ENCODE data around the gene SSUH2. TPM values are rescaled to one million over a fixed set of nuclear protein-coding genes. Genes with fewer than 3 reads are reported as not detected.
"Not testable (repeated sequence)": the region's sequence is repeated elsewhere in the genome, so short reads cannot be mapped to it uniquely, and the experiment has no call there.

SSUH2 gene
- total RNA-seq, 2 donors from 2014 or later = 5.3 to 7.9 TPM

- TF ChIP-seq, protein P1, sequence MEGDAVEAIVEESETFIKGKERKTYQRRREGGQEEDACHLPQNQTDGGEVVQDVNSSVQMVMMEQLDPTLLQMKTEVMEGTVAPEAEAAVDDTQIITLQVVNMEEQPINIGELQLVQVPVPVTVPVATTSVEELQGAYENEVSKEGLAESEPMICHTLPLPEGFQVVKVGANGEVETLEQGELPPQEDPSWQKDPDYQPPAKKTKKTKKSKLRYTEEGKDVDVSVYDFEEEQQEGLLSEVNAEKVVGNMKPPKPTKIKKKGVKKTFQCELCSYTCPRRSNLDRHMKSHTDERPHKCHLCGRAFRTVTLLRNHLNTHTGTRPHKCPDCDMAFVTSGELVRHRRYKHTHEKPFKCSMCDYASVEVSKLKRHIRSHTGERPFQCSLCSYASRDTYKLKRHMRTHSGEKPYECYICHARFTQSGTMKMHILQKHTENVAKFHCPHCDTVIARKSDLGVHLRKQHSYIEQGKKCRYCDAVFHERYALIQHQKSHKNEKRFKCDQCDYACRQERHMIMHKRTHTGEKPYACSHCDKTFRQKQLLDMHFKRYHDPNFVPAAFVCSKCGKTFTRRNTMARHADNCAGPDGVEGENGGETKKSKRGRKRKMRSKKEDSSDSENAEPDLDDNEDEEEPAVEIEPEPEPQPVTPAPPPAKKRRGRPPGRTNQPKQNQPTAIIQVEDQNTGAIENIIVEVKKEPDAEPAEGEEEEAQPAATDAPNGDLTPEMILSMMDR (conservative IDR thresholded peaks at IDR 0.05) = no peak
- Mint-ChIP-seq H3K4me3 (no peak overlapping the region), H3K27me3 (ENCODE audit: insufficient read depth) (peaks cover 4% of the 10 kb centered on the region), H3K9me3 (peaks cover 11% of the 10 kb centered on the region), H3K27ac (no peak overlapping the region), H3K4me1 (peaks cover 37% of the 10 kb centered on the region), H3K36me3 (ENCODE audit: low read depth) (peaks cover 9% of the 10 kb centered on the region)
- Histone ChIP-seq H3K27ac (ENCODE audit: low read depth, low read length) (no peak overlapping the region), H3K36me3 (ENCODE audit: control insufficient read depth, insufficient read depth, low read length) (peaks cover 17% of the 10 kb centered on the region), H3K4me1 (ENCODE audit: control insufficient read depth, insufficient read depth, low read length) (no peaks in the 10 kb centered on the region), H3K4me3 (ENCODE audit: low read length) (no peak overlapping the region), H3K9ac (ENCODE audit: extremely low read depth, low read length, poor library complexity, severe bottlenecking) (no peak overlapping the region), H3K9me3 (ENCODE audit: control insufficient read depth, low read length) (peaks cover 15% of the 10 kb centered on the region), H3K27me3 (ENCODE audit: control insufficient read depth, insufficient read depth, low read length, poor library complexity, severe bottlenecking) (no peaks in the 10 kb centered on the region)
- 75 to 81% methylated on average over 7 to 10 of the region's 10 CpGs for WGBS, 2 experiments (ENCODE audit: insufficient coverage in 1 of 2, insufficient read length in 1 of 2)
- peak; percentile 9 for DNase-seq
These were observed 10.8 kb upstream of the SSUH2 start for GRCh38 chr3:8655387-8655835.

GRCh38 chr3:8654572-8655329, 10.2 kb upstream of the SSUH2 start:
- Mint-ChIP-seq H3K4me1 (peaks cover 33% of the 10 kb centered on the region), H3K9me3 (peaks cover 11% of the 10 kb centered on the region)
- not testable (repeated sequence) for H3K4me1 ChIP-seq (ENCODE audit: control insufficient read depth, insufficient read depth, low read length); H3K4me3 Mint-ChIP-seq; H3K27ac ChIP-seq (ENCODE audit: low read depth, low read length); H3K27me3 ChIP-seq (ENCODE audit: control insufficient read depth, insufficient read depth, low read length, poor library complexity, severe bottlenecking); H3K36me3 Mint-ChIP-seq (ENCODE audit: low read depth); H3K9ac ChIP-seq (ENCODE audit: extremely low read depth, low read length, poor library complexity, severe bottlenecking); H3K27ac Mint-ChIP-seq; H3K27me3 Mint-ChIP-seq (ENCODE audit: insufficient read depth); H3K4me3 ChIP-seq (ENCODE audit: low read length)
- 94 to 97% methylated on average over 4 of the region's 6 CpGs for WGBS, 2 experiments (ENCODE audit: insufficient coverage in 1 of 2, insufficient read length in 1 of 2)
- H3K36me3 ChIP-seq (ENCODE audit: control insufficient read depth, insufficient read depth, low read length) = peaks cover 17% of the 10 kb centered on the region
- H3K9me3 ChIP-seq (ENCODE audit: control insufficient read depth, low read length) = peaks cover 15% of the 10 kb centered on the region
- peak; percentile 16 for DNase-seq

- peaks cover 4% of the 10 kb centered on the region for H3K27me3 Mint-ChIP-seq (ENCODE audit: insufficient read depth)
- TF ChIP-seq, protein P1 (conservative IDR thresholded peaks at IDR 0.05) = no peak
- H3K9me3 ChIP-seq (ENCODE audit: control insufficient read depth, low read length) = peaks cover 15% of the 10 kb centered on the region
- WGBS, 2 experiments (ENCODE audit: insufficient coverage in 1 of 2, insufficient read length in 1 of 2) = 92 to 95% methylated on average over 7 to 8 of the region's 8 CpGs
- H3K4me3 Mint-ChIP-seq = no peak overlapping the region
- H3K27me3 ChIP-seq (ENCODE audit: control insufficient read depth, insufficient read depth, low read length, poor library complexity, severe bottlenecking) = no peaks in the 10 kb centered on the region
- H3K27ac ChIP-seq (ENCODE audit: low read depth, low read length) = no peak overlapping the region
- no peak overlapping the region for H3K9ac ChIP-seq (ENCODE audit: extremely low read depth, low read length, poor library complexity, severe bottlenecking)
- peaks cover under 1% of the 10 kb centered on the region for H3K4me1 ChIP-seq (ENCODE audit: control insufficient read depth, insufficient read depth, low read length)
- H3K9me3 Mint-ChIP-seq = peaks cover 11% of the 10 kb centered on the region
- H3K4me1 Mint-ChIP-seq = peaks cover 34% of the 10 kb centered on the region
- H3K4me3 ChIP-seq (ENCODE audit: low read length) = no peak overlapping the region
- H3K36me3 Mint-ChIP-seq (ENCODE audit: low read depth) = peaks cover 8% of the 10 kb centered on the region
- peak; percentile 22 for DNase-seq
- peaks cover 17% of the 10 kb centered on the region for H3K36me3 ChIP-seq (ENCODE audit: control insufficient read depth, insufficient read depth, low read length)
- H3K27ac Mint-ChIP-seq = no peak overlapping the region
These were observed 9.3 kb upstream of the SSUH2 start for GRCh38 chr3:8653800-8654408.

Measured in endodermal cell (in vitro differentiated cells).